HCT116 (cell line): ENCODE results near the gene SGK2. TPM values are rescaled to one million over a fixed set of nuclear protein-coding genes. Genes with fewer than 3 reads are reported as not detected.

Source experiments
- ATAC-seq: fragments of 200-7000 bp; cut with Tn5 transposase; 2 replicates; pipeline ENCODE4 v1.9.1; 2020; ENCODE audit warnings: mild to moderate bottlenecking, moderate library complexity
- BruUV-seq: library from RNA; stranded (reverse); fragments of 400-500 nt; replicated peaks from 2 replicates; lab custom pipeline; 2021; lab: Mats Ljungman, UMichigan
- CTCF ChIA-PET: fragments of 300-600 bp; sonication (Branson Sonifier 250); formaldehyde crosslinking; loops from one replicate; lab custom pipeline; 2021; ENCODE audit warnings: antibody characterized with exemption; lab: Charles Lee
- POLR2A ChIA-PET: fragments of 300-600, 350-600 bp; sonication (Branson Sonifier 250); formaldehyde crosslinking; loops from one replicate; lab custom pipeline; 2021; ENCODE audit warnings: antibody characterized with exemption; lab: Charles Lee
- RAD21 ChIA-PET, 2 experiments: fragments of 300-600 bp; sonication (Branson Sonifier 250); formaldehyde crosslinking; loops; one replicate each; lab custom pipeline; 2023; ENCODE audit warnings: low total read pairs in 2 of 2; ENCODE audit not compliant: uncharacterized antibody in 2 of 2, unreplicated experiment in 2 of 2, low non-redundant PET in 1 of 2; lab: Charles Lee
- DNase-seq: peaks from one replicate; pipeline ENCODE4 v3.0.0-alpha.2; 2010; ENCODE audit warnings: low read depth, low spot score
- H2AFZ ChIP-seq: fragments of 200-600 bp; shearing (Covaris generic), sonication (generic); 2 replicates; pipeline ENCODE4 v1.6.1; 2017; ENCODE audit warnings: low read depth, mixed run types, mixed read lengths, antibody characterized with exemption, low read length; ENCODE audit not compliant: poor library complexity, severe bottlenecking
- H3K27ac ChIP-seq: 2 replicates; pipeline ENCODE4 v1.5.1; 2012; ENCODE audit warnings: low read depth, low read length
- H3K27me3 ChIP-seq: fragments of 200-600 bp; sonication (generic); 2 replicates; pipeline ENCODE4 v1.6.1; 2016; ENCODE audit warnings: mixed run types, low read length, mixed read lengths; ENCODE audit not compliant: insufficient read depth
- H3K36me3 ChIP-seq, 2 experiments: fragments of 200-500 bp in 1 of 2; fragments of 200-600 bp in 1 of 2; sonication (Bioruptor generic) in 1 of 2; sonication (generic) in 1 of 2; 2 replicates each; pipeline versions ENCODE4 v1.5.1 to v1.6.1; 2014 to 2016; ENCODE audit warnings: low read length in 2 of 2, inconsistent platforms in 1 of 2, mixed read lengths in 1 of 2, mixed run types in 1 of 2; ENCODE audit not compliant: insufficient read depth in 2 of 2, control insufficient read depth in 1 of 2
- H3K4me1 ChIP-seq, 2 experiments: fragments of 200-600 bp in 1 of 2; sonication (generic) in 1 of 2; 2 replicates each; pipeline versions ENCODE4 v1.5.1 to v1.6.1; 2012 to 2017; ENCODE audit warnings: low read length in 2 of 2, inconsistent platforms in 1 of 2, mild to moderate bottlenecking in 1 of 2, mixed read lengths in 1 of 2, mixed run types in 1 of 2, moderate library complexity in 1 of 2; ENCODE audit not compliant: insufficient read depth in 2 of 2, control insufficient read depth in 1 of 2
- H3K4me2 ChIP-seq: fragments of 200-600 bp; sonication (generic); 2 replicates; pipeline ENCODE4 v1.6.1; 2017; ENCODE audit warnings: mixed run types, low read length, mixed read lengths
- H3K4me3 ChIP-seq, 2 experiments: fragments of 200-600 bp in 1 of 2; sonication (generic) in 1 of 2; replicated peaks in 1 of 2; 2 replicates each; pipeline ENCODE4 v1.5.1; 2011 to 2016; ENCODE audit warnings: low read length in 2 of 2, control low read depth in 1 of 2, low read depth in 1 of 2, mild to moderate bottlenecking in 1 of 2, mixed read lengths in 1 of 2, mixed run types in 1 of 2
- H3K79me2 ChIP-seq: fragments of 200-600 bp; sonication (generic); 2 replicates; pipeline ENCODE4 v1.6.1; 2017; ENCODE audit warnings: mild to moderate bottlenecking, mixed run types, low read length, moderate library complexity, mixed read lengths; ENCODE audit not compliant: insufficient read depth
- H3K9ac ChIP-seq: fragments of 200-600 bp; sonication (generic); 2 replicates; pipeline ENCODE4 v1.6.1; 2016; ENCODE audit warnings: low read length, mixed read lengths
- H3K9me2 ChIP-seq: fragments of 200-600 bp; sonication (generic), shearing (Covaris generic); 2 replicates; pipeline ENCODE4 v1.6.1; 2017; ENCODE audit warnings: mixed run types, mild to moderate bottlenecking, moderate library complexity; ENCODE audit not compliant: insufficient read depth
- H3K9me3 ChIP-seq, 2 experiments: fragments of 200-500 bp in 1 of 2; fragments of 200-600 bp in 1 of 2; sonication (Bioruptor generic) in 1 of 2; sonication (generic) in 1 of 2; 2 replicates each; pipeline ENCODE4 v1.6.1; 2014 to 2017; ENCODE audit warnings: low read length in 2 of 2, mixed read lengths in 2 of 2, inconsistent platforms in 1 of 2, low read depth in 1 of 2, mild to moderate bottlenecking in 1 of 2, mixed run types in 1 of 2, moderate library complexity in 1 of 2; ENCODE audit not compliant: control insufficient read depth in 1 of 2, insufficient read depth in 1 of 2
- H4K20me1 ChIP-seq: fragments of 200-600 bp; sonication (generic), shearing (Covaris generic); 2 replicates; pipeline ENCODE4 v1.6.1; 2017; ENCODE audit warnings: mixed run types, mild to moderate bottlenecking, moderate library complexity; ENCODE audit not compliant: insufficient read depth
- EGR1 ChIP-seq: IDR thresholded peaks from 2 replicates; pipeline ENCODE4 v1.6.1; 2012; ENCODE audit warnings: low read depth
- EZH2 ChIP-seq: fragments of 200-600 bp; sonication (generic); IDR thresholded peaks from 2 replicates; pipeline ENCODE4 v1.6.1; 2017; ENCODE audit warnings: antibody characterized with exemption, mixed run types
- EZH2phosphoT487 ChIP-seq: fragments of 200-600 bp; IDR thresholded peaks from 2 replicates; pipeline ENCODE4 v1.6.1; 2018; ENCODE audit warnings: antibody characterized with exemption, borderline replicate concordance
- JUND ChIP-seq: IDR thresholded peaks from 2 replicates; pipeline ENCODE4 v1.6.1; 2012
- POLR2A ChIP-seq: IDR thresholded peaks from 2 replicates; pipeline ENCODE4 v1.7.0; 2011; ENCODE audit warnings: borderline replicate concordance; ENCODE audit not compliant: insufficient read depth, insufficient read length; ENCODE audit errors: extremely low read depth
- POLR2AphosphoS5 ChIP-seq: IDR thresholded peaks from 2 replicates; pipeline ENCODE4 v1.6.1; 2011; ENCODE audit warnings: mild to moderate bottlenecking, low read depth, low read length, moderate library complexity
- REST ChIP-seq: IDR thresholded peaks from 2 replicates; pipeline ENCODE4 v1.6.1; 2012; ENCODE audit warnings: low read depth
- SIN3A ChIP-seq: IDR thresholded peaks from 2 replicates; pipeline ENCODE4 v1.6.1; 2012; ENCODE audit warnings: low read depth
- SP1 ChIP-seq: IDR thresholded peaks from 2 replicates; pipeline ENCODE4 v1.6.1; 2012; ENCODE audit warnings: low read depth
- SRF ChIP-seq: IDR thresholded peaks from 2 replicates; pipeline ENCODE4 v1.6.1; 2012; ENCODE audit warnings: low read depth
- YY1 ChIP-seq: IDR thresholded peaks from 2 replicates; pipeline ENCODE4 v1.6.1; 2011; ENCODE audit warnings: low read length, low read depth, moderate library complexity, mild to moderate bottlenecking; ENCODE audit not compliant: insufficient replicate concordance; ENCODE audit errors: extremely low read depth
- ZFX ChIP-seq: fragments of 450-650 bp; IDR thresholded peaks from 2 replicates; pipeline ENCODE4 v1.6.1; 2017
- intact Hi-C: fragments of 100-400 bp; cut with micrococcal nuclease; formaldehyde crosslinking; loops from 2 replicates; pipeline ENCODE4 v1.10.0; 2022
- total RNA-seq: library from RNA; stranded (reverse); gene quantifications from one replicate; pipeline ENCODE4 v1.2.1, GENCODE V29; 2021; ENCODE audit not compliant: unreplicated experiment
- TF ChIP-seq, protein P1 (sequence below), 3 experiments: fragments of 200-600 bp in 1 of 3; sonication (generic) in 1 of 3; IDR thresholded peaks in 2 of 3; conservative IDR thresholded peaks in 1 of 3; 2 replicates each; pipeline ENCODE4 v1.5.1; 2012 to 2017; ENCODE audit warnings: low read depth in 2 of 3, low read length in 2 of 3, antibody characterized with exemption in 1 of 3, borderline replicate concordance in 1 of 3, control low read depth in 1 of 3, mild to moderate bottlenecking in 1 of 3, mixed read lengths in 1 of 3, mixed run types in 1 of 3, moderate library complexity in 1 of 3; ENCODE audit not compliant: insufficient read depth in 1 of 3
- TF ChIP-seq, protein P2 (sequence below): IDR thresholded peaks from 2 replicates; pipeline ENCODE4 v1.6.1; 2012

Gene SGK2
- total RNA-seq, 1 experiment from 2014 or later: 2.3 TPM

DNA sequence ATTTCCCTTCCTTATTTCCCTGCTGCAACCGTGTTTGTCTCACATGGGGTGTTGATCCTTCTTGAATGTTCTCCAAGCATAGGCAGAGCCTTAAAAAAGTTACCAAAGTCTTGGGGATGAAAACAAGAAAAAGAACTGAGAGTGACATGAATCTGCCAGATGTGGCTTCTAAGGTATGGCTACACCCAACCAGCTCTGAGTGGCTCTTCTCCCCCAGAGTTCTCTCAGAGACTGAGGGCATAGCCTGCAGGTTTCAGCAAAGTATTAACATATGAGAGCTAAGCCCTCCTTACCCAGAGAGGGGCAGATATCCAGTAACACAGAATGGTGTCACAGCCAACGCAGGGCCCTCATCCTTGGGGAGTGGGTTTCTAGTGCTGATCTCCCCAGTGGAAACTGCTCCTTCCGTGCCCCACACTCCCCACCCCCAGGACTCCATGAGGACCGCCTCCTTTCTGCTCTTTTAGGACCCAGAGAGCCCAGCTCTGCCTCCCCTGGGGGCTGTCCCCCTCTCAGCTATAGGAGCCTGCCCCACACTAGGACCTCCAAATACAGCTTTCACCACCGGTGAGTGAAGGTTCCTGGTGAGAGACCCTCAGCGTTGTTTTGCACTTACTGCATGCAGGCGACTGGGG is 23.3 kb upstream of the SGK2 start:
- Histone ChIP-seq H3K27me3 (no peaks in the 10 kb centered on the region), H4K20me1 (no peaks in the 10 kb centered on the region), H3K36me3 (peaks cover 0 to 4% of the 10 kb centered on the region in 2 experiments; a peak in 1 of 4 replicates), H2AFZ (no peak overlapping the region), H3K4me3 (no peak overlapping the region), H3K4me1 (no peaks in the 10 kb centered on the region), H3K27ac (no peak overlapping the region), H3K9me3 (no peaks in the 10 kb centered on the region), H3K79me2 (no peaks in the 10 kb centered on the region), H3K9me2 (no peaks in the 10 kb centered on the region), H3K9ac (no peak overlapping the region), H3K4me2 (no peak overlapping the region)
- ChIA-PET POLR2A (no interaction called here), CTCF (no interaction called here), RAD21 (no interaction called here)
- no TSS peak for BruUV-seq
- no peak for TF ChIP-seq ZFX
- DNase-seq: no peak
- ATAC-seq: no peak
- intact Hi-C loops: loop anchor here (5.0 to 10.0 kb wide), 2 partner anchors 547 to 659 kb away; no protein-coding TSS in a partner anchor

DNA sequence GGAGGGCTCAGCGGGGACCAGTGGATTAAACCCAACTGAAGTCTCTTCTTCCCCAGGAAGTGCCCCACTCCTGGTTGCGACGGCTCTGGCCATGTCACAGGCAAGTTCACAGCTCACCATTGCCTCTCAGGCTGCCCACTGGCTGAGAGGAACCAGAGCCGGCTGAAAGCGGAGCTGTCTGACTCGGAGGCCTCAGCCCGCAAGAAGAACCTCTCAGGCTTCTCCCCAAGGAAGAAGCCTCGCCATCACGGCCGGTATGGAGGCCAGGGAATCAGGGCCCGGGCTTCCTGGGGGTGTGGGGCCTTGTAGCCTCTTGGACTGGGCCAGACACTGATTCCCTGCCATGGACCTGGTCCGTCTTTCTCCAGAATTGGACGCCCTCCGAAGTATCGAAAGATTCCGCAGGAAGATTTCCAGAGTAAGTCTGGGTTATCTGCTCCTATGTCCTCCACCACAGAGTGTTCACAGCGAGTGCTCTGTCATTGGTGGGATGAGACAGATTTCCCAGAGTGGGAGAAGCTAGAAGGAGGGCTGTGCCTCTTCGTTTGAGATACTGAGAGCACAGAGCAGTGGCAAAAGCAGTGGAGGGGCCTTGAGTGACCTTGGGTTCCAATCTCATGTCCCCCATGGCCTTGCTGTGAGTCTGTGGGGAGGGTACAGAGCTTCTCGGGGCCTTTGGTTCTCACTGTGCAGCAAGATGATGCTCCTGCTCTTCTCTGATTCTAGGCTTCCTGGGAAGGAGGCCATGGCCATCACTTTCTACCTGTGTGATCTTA is 22.6 kb upstream of the SGK2 start:
- H3K9me2 ChIP-seq: no peaks in the 10 kb centered on the region
- no peaks in the 10 kb centered on the region for H4K20me1 ChIP-seq
- TF ChIP-seq SRF (no peak), REST (no peak), EZH2 (no peak), EZH2phosphoT487 (no peak), EGR1 (no peak), SP1 (no peak), JUND (no peak), POLR2A (no peak), YY1 (no peak), POLR2AphosphoS5 (no peak), SIN3A (no peak)
- TF ChIP-seq, protein P1, sequence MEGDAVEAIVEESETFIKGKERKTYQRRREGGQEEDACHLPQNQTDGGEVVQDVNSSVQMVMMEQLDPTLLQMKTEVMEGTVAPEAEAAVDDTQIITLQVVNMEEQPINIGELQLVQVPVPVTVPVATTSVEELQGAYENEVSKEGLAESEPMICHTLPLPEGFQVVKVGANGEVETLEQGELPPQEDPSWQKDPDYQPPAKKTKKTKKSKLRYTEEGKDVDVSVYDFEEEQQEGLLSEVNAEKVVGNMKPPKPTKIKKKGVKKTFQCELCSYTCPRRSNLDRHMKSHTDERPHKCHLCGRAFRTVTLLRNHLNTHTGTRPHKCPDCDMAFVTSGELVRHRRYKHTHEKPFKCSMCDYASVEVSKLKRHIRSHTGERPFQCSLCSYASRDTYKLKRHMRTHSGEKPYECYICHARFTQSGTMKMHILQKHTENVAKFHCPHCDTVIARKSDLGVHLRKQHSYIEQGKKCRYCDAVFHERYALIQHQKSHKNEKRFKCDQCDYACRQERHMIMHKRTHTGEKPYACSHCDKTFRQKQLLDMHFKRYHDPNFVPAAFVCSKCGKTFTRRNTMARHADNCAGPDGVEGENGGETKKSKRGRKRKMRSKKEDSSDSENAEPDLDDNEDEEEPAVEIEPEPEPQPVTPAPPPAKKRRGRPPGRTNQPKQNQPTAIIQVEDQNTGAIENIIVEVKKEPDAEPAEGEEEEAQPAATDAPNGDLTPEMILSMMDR (IDR thresholded peaks at IDR 0.05 in 2 of 3, conservative IDR thresholded peaks at IDR 0.05 in 1 of 3; ENCODE audit: borderline replicate concordance in 1 of 3, insufficient read depth in 1 of 3, low read depth in 2 of 3, low read length in 2 of 3): no peak
- TF ChIP-seq, protein P2, sequence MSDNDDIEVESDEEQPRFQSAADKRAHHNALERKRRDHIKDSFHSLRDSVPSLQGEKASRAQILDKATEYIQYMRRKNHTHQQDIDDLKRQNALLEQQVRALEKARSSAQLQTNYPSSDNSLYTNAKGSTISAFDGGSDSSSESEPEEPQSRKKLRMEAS: no peak
- TF ChIP-seq, all 23 proteins: peak for 0
- H3K36me3 ChIP-seq: peaks cover 0 to 10% of the 10 kb centered on the region in 2 experiments; a peak in 1 of 4 replicates
- H3K4me3 ChIP-seq: no peak overlapping the region
- no peak overlapping the region for H3K4me2 ChIP-seq
- H2AFZ ChIP-seq: no peak overlapping the region
- intact Hi-C loops: loop anchor here (5.0 to 10.0 kb wide), 2 partner anchors 546 to 659 kb away; no protein-coding TSS in a partner anchor
- H3K9ac ChIP-seq: no peak overlapping the region
- H3K4me1 ChIP-seq: no peaks in the 10 kb centered on the region
- BruUV-seq: no TSS peak
- ChIA-PET CTCF (interaction anchor here (5.4 kb wide), 1 partner anchor 156 kb away, joined by 76 read pairs; no protein-coding TSS in a partner anchor), RAD21 (no interaction called here), POLR2A (no interaction called here)
- no peaks in the 10 kb centered on the region for H3K27me3 ChIP-seq
- no peaks in the 10 kb centered on the region for H3K79me2 ChIP-seq
- DNase-seq: no peak
- H3K9me3 ChIP-seq: no peaks in the 10 kb centered on the region
- H3K27ac ChIP-seq: no peak overlapping the region
- ATAC-seq: no peak
